ENCODE data around the gene C10orf90.

C10orf90 gene

GRCh38 chr10:126595160-126595559, 75.3 kb downstream of the C10orf90 start:
- Mint-ChIP-seq H3K27me3 (no peaks in the 10 kb centered on the region), H3K27ac (no peak overlapping the region), H3K9me3 (peaks cover 2 to 4% of the 10 kb centered on the region in 2 donors), H3K4me1 (no peaks in the 10 kb centered on the region), H3K36me3 (no peaks in the 10 kb centered on the region), H3K4me3 (no peak overlapping the region)
- no peak for DNase-seq
- no peak for ATAC-seq (replicated peaks)

- no peaks in the 10 kb centered on the region for H3K36me3 Mint-ChIP-seq
- no peaks in the 10 kb centered on the region for H3K4me1 Mint-ChIP-seq
- no peak for ATAC-seq (replicated peaks)
- no peak overlapping the region for H3K27ac Mint-ChIP-seq
- peaks cover 2 to 4% of the 10 kb centered on the region in 2 donors for H3K9me3 Mint-ChIP-seq
- peaks cover 0 to 7% of the 10 kb centered on the region in 2 donors for H3K27me3 Mint-ChIP-seq
- H3K4me3 Mint-ChIP-seq, result no peak overlapping the region
- DNase-seq, result no peak
These were observed 76.4 kb downstream of the C10orf90 start for GRCh38 chr10:126593968-126594701.

DNA sequence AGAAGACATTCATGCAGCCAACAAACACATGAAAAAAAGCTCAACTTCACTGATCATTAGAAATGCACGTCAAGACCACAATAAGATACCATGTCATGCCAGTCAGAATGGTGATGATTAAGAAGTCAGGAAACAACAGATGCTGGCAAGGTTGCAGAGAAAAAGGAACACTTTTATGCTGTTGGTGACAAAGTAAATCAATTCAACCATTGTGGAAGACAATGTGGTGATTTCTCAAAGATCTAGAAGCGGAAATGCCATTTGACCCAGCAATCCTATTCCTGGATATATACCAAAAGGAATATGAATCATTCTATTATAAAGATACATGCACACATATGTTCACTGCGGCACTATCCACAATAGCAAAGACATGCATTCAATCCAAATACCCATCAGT, 77.6 kb downstream of the C10orf90 start:
- Mint-ChIP-seq H3K27me3 (peaks cover 0 to 16% of the 10 kb centered on the region in 2 donors), H3K9me3 (peaks cover 3 to 4% of the 10 kb centered on the region in 2 donors), H3K27ac (no peak overlapping the region), H3K4me1 (no peaks in the 10 kb centered on the region), H3K36me3 (no peaks in the 10 kb centered on the region), H3K4me3 (no peak overlapping the region)
- ATAC-seq (replicated peaks), result no peak
- DNase-seq, result no peak

DNA sequence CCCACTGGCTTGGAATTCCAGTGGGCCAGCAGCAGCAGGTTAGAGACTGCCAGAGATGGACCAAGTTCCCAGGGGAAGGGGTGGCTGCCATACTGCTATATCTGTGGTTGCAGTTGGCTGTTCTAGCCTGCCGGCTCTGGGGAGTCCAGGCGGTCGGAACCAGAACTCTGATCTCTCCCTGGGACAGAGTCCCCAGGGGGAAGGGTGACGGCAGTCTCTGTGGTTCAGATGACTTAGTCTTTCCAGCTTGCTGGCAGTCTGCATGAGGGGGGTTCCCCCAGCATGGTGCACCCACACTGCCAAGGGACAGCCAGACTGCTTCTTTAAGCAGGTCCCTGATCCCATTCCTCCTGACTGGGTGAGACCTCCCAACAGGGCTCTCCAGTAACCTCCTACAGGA, 82.5 kb downstream of the C10orf90 start:
- H3K36me3 Mint-ChIP-seq, result no peaks in the 10 kb centered on the region
- H3K4me1 Mint-ChIP-seq, result no peaks in the 10 kb centered on the region

DNA sequence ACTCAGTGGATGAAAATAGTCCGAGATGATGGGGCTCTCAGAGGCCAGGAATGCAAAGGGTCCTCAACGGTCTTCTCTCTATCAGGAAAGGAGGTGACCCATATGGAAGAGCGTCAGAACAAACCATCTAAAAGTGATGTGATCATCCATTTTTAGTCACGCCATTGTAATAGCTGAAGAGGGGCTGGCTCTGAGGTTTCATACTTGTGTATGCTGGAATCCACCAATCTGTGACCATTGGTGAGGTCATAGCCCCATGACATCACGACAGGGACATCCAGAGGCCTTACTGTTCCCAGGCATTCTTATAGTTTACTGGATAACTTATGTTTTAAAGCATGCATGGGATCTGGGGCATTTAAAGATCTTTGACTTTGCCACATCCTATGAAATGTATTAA, 83.6 kb downstream of the C10orf90 start:
- Mint-ChIP-seq H3K9me3 (peaks cover 0 to 3% of the 10 kb centered on the region in 2 donors), H3K4me3 (no peak overlapping the region), H3K27me3 (peaks cover 0 to 32% of the 10 kb centered on the region in 2 donors), H3K36me3 (no peaks in the 10 kb centered on the region), H3K4me1 (no peaks in the 10 kb centered on the region), H3K27ac (no peak overlapping the region)
- DNase-seq, result no peak
- no peak for ATAC-seq (replicated peaks)

More for the DNA sequence above, 82.5 kb downstream of the C10orf90 start:
- Mint-ChIP-seq H3K4me3 (no peak overlapping the region), H3K9me3 (peaks cover 0 to 3% of the 10 kb centered on the region in 2 donors), H3K27ac (no peak overlapping the region), H3K27me3 (peaks cover 0 to 32% of the 10 kb centered on the region in 2 donors)
- DNase-seq, result no peak
- no peak for ATAC-seq (replicated peaks)

GRCh38 chr10:126586128-126586527, 84.4 kb downstream of the C10orf90 start:
- Mint-ChIP-seq H3K27me3 (peaks cover 0 to 32% of the 10 kb centered on the region in 2 donors), H3K4me3 (no peak overlapping the region), H3K4me1 (no peaks in the 10 kb centered on the region), H3K9me3 (peaks cover 0 to 3% of the 10 kb centered on the region in 2 donors), H3K27ac (no peak overlapping the region), H3K36me3 (no peaks in the 10 kb centered on the region)
- DNase-seq, result no peak
- ATAC-seq (replicated peaks), result no peak

DNA sequence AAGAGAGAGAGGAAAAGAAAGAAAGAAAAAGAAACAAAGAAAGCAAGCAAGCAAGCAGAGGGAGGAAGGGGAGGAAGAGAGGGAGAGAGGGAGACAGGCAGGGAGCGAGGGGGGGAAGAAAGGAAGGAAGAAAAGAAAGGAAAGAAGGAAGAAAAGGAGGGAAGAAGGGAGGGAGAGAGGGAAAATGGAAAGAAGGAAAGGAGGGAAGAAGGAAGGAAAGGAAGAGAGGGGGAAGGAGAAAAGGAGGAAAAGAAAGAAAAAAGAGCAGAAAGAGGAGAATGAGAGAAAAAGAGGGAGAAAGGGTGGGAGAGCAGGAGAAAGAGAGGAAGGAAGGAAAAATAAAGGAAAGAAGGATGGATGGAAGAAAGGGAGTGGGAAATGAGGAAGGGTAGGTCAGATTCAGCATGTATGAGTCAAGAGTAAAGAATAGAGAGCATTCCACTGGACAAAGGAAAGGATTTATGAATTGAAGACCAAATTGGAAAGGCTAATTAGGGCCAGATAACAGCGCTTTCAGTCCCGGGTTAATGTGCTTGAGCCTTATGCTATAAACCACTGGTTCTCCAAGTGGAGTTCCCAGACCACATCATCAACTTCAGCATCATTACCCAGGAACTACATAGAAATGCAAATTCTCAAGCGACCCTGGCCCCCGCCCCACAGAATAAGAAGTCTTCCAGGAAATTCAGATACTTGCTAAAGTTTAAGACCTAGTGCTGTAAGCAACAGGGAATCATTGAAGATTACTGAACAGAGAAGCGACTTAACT, 85.1 kb downstream of the C10orf90 start:
- Mint-ChIP-seq H3K9me3 (peaks cover 0 to 2% of the 10 kb centered on the region in 2 donors), H3K36me3 (no peaks in the 10 kb centered on the region), H3K4me1 (no peaks in the 10 kb centered on the region), H3K27ac (no peak overlapping the region), H3K27me3 (peaks cover 0 to 32% of the 10 kb centered on the region in 2 donors), H3K4me3 (no peak overlapping the region)
- no peak for ATAC-seq (replicated peaks)
- no peak for DNase-seq

GRCh38 chr10:126584836-126585235, 85.7 kb downstream of the C10orf90 start:
- Mint-ChIP-seq H3K4me3 (no peak overlapping the region), H3K4me1 (no peaks in the 10 kb centered on the region), H3K27me3 (peaks cover 0 to 30% of the 10 kb centered on the region in 2 donors), H3K36me3 (no peaks in the 10 kb centered on the region), H3K27ac (no peak overlapping the region), H3K9me3 (peaks cover 0 to 2% of the 10 kb centered on the region in 2 donors)
- DNase-seq, result no peak
- no peak for ATAC-seq (replicated peaks)

DNA sequence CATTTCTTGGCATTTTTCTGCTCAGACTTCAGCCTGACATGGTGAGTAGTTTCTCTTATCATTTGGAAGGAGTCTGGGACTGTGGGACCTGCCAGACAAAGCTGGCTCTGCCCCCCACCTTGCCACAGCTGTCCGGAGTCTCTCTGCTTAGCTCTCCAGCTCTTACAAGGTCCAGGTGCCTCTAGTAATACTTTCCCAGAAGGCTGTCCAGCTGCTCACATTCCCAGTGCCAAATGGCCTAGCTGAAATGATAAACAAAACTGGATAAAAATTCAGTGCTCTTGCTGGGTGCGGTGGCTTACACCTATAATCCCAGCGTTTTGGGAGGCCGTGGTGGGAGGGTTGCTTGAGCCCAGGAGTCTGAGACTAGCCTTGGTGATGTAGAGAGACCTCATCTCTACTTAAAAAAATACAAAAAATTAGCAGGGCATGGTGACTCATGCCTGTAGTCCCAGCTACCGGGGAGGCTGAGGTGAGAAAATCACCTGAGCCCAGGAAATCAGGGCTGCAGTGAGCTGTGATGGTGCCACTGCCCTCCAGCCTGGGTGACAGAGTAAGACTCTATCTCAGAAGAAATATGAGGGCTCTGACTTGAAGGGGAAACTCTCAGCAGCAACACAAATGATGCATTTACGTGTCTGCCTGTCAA, 86.8 kb downstream of the C10orf90 start:
- Mint-ChIP-seq H3K27me3 (peaks cover 0 to 22% of the 10 kb centered on the region in 2 donors), H3K4me3 (no peak overlapping the region), H3K36me3 (no peaks in the 10 kb centered on the region), H3K27ac (no peak overlapping the region), H3K4me1 (no peaks in the 10 kb centered on the region), H3K9me3 (peaks cover 0 to 2% of the 10 kb centered on the region in 2 donors)
- DNase-seq (no peak), ATAC-seq (replicated peaks) (no peak)

DNA sequence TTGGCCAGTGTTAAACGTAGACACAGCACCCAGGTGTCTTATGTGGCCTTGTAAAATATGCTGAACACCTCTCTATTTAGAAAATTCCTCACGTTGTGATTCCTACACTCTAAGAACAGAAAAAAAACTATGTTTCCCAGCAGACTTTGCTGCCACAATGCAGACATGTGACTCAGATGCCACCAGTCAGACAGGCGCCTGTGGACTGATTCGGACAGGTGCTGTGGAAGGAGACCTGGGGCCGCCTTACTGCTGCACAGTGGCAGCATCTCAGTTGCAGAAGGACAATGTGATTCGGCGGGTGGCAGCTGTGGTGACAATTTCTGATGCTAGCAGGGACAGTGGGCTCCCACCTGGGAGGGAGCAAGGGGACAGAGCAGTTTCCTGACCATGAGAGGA, 88.8 kb downstream of the C10orf90 start:
- H3K27ac Mint-ChIP-seq, result no peak overlapping the region
- no peaks in the 10 kb centered on the region for H3K4me1 Mint-ChIP-seq
- H3K4me3 Mint-ChIP-seq, result no peak overlapping the region
- H3K27me3 Mint-ChIP-seq, result peaks cover 0 to 16% of the 10 kb centered on the region in 2 donors
- no peaks in the 10 kb centered on the region for H3K36me3 Mint-ChIP-seq
- DNase-seq, result no peak
- H3K9me3 Mint-ChIP-seq, result no peaks in the 10 kb centered on the region
- ATAC-seq (replicated peaks), result no peak

DNA sequence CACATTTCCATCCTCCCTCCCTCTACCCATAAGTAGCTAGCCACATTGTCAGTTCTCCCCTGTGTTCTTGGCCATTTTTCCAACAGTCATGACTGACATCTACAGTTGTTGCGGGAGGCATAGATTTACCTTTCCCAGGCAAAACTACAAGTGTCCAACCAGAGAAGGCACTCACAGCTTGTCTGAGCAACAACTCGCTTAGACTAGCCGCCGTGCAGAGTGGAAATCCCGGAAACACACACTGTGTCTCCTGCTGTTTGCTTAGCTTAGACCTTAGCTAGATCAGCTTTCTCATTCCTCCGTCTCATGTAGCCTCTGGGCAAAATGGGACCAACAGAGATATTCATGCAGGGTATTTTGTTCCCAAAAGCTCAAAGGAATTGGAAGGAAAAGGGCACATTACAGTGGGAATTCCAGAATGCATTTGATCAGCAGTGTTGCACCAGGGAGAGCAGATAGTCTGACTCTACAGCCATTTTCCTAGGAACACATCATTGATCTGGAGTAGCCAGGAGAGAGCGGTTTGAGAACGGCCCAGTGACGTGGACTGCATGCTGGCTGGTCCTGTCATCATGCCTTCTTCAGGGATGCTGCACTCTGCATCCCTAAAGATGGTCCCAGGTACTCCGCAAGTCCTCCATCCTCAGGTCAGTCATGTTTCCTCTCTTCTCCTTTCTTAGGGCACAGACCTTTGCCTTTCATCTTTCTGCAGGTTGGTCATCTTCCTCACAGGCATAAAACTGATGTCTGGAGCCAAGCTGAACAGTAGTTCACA, 89.4 kb downstream of the C10orf90 start:
- Mint-ChIP-seq H3K4me3 (no peak overlapping the region), H3K4me1 (no peaks in the 10 kb centered on the region), H3K9me3 (no peaks in the 10 kb centered on the region), H3K36me3 (no peaks in the 10 kb centered on the region), H3K27ac (no peak overlapping the region), H3K27me3 (peaks cover 0 to 16% of the 10 kb centered on the region in 2 donors)
- DNase-seq (no peak), ATAC-seq (replicated peaks) (no peak)

- DNase-seq, result no peak
- Mint-ChIP-seq H3K36me3 (no peaks in the 10 kb centered on the region), H3K4me1 (no peaks in the 10 kb centered on the region), H3K4me3 (no peak overlapping the region), H3K27me3 (no peaks in the 10 kb centered on the region), H3K27ac (no peak overlapping the region), H3K9me3 (no peaks in the 10 kb centered on the region)
- ATAC-seq (replicated peaks), result no peak
These were observed 94.2 kb downstream of the C10orf90 start for GRCh38 chr10:126576336-126576735.

DNA sequence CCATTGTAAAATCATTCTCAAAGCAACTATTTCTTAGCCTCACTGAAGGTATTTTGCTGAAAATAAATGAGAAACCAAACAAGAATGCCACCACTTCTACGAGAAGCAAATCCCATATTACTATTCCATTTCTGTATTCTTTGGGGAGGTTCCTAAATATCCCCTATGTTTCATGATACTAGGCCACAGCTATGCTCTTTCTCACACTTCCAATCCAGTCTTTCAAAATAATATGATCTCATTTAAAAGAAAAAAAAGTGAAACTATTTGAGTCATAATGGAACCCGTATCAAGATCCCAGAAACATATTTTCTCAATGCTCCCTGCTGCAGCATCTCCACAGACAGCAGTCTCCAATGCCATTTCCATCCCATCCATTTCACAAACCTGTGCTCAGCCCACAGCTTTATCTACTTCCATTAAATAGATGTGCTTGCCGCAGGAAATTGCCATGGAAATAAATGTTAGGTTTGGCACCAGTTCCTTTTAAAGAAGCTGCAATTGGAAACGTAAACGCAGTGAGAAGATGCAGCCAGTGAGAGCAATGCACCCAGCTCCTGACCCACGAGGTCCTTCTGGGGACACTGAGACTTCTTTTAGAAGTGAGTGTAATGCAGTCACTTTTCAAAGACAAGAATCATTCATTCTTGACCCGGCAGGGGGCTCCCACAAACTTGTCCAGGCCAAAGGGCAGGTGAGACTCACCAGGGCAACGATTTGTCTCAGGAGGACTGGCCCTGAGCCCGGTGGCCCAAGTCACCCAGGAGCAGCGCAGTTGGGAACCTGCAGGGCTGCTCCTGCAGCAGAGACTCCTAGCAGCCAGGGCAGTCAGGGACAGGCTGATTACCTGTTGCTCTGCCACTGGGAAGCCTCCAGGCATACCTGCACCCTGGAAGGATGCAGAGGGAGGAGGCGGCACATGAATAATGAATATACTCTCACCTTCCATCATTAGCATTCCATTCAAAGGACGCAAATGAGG, 99.6 kb downstream of the C10orf90 start:
- Mint-ChIP-seq H3K4me3 (no peak overlapping the region), H3K9me3 (peaks cover 0 to 5% of the 10 kb centered on the region in 2 donors), H3K36me3 (no peaks in the 10 kb centered on the region), H3K4me1 (no peaks in the 10 kb centered on the region), H3K27ac (no peak overlapping the region), H3K27me3 (peaks cover 0 to 6% of the 10 kb centered on the region in 2 donors)
- ATAC-seq (replicated peaks) (no peak), DNase-seq (no peak)
